Epithelial cell of proximal tubule (primary cell): ENCODE measurements around the gene SPTLC1. TPM values are rescaled to one million over a fixed set of nuclear protein-coding genes. Genes with fewer than 3 reads are reported as not detected.
"Not testable (repeated sequence)": the region's sequence is repeated elsewhere in the genome, so short reads cannot be mapped to it uniquely, and the experiment has no call there.

Experiments
- DNase-seq: peaks from one replicate; pipeline ENCODE4 v3.0.0-alpha.2; 2011; ENCODE audit warnings: low read depth
- H3K4me3 ChIP-seq: 2 replicates; pipeline ENCODE4 v1.5.1; 2011; ENCODE audit warnings: low read depth, mild to moderate bottlenecking, low read length
- CTCF ChIP-seq: conservative IDR thresholded peaks from 2 replicates; pipeline ENCODE4 v1.5.1; 2012; ENCODE audit warnings: low read depth, mild to moderate bottlenecking, low read length
- total RNA-seq: library from RNA; depleted of rRNA; stranded (reverse); fragments of >200 nt; gene quantifications from 2 replicates; pipeline ENCODE4 v1.2.3, GENCODE V29; 2015

Gene SPTLC1
- 84.4 and 91.8 TPM in 2 replicates for total RNA-seq

GRCh38 chr9:92115071-92115858, at the start of gene SPTLC1:
SPTLC1 (minus strand) TSS chr9:92115413; CDS start chr9:92115370, 43 bp downstream.
- peak; percentile 59 for DNase-seq
- no peak for TF ChIP-seq CTCF
- peak within 1 kb of the TSS; percentile 95 for H3K4me3 ChIP-seq

GRCh38 chr9:92164975-92165374, 49.8 kb upstream of the SPTLC1 start:
- no peak overlapping the region for H3K4me3 ChIP-seq
- no peak for TF ChIP-seq CTCF
- DNase-seq: no peak

- H3K4me3 ChIP-seq: no peak overlapping the region
- no peak for DNase-seq
- no peak for TF ChIP-seq CTCF
Measured at GRCh38 chr9:92164490-92164889, 49.3 kb upstream of the SPTLC1 start.

- H3K4me3 ChIP-seq: no peak overlapping the region
- DNase-seq: no peak
- no peak for TF ChIP-seq CTCF
Measured at GRCh38 chr9:92163276-92163675, 48.1 kb upstream of the SPTLC1 start.

GRCh38 chr9:92160786-92161185, 45.6 kb upstream of the SPTLC1 start:
- DNase-seq: no peak
- TF ChIP-seq CTCF: no peak
- no peak overlapping the region for H3K4me3 ChIP-seq

GRCh38 chr9:92159058-92159457, 43.8 kb upstream of the SPTLC1 start:
- H3K4me3 ChIP-seq: no peak overlapping the region
- no peak for DNase-seq
- TF ChIP-seq CTCF: no peak

- H3K4me3 ChIP-seq: no peak overlapping the region
- TF ChIP-seq CTCF: no peak
- DNase-seq: no peak
Measured at GRCh38 chr9:92158097-92158601, 42.9 kb upstream of the SPTLC1 start.

GRCh38 chr9:92155736-92156135, 40.5 kb upstream of the SPTLC1 start:
- not testable (repeated sequence) for H3K4me3 ChIP-seq, DNase-seq
